Neural progenitor cell (in vitro differentiated cells): ENCODE data around the gene LDLRAD4. TPM values are rescaled to one million over a fixed set of nuclear protein-coding genes. Genes with fewer than 3 reads are reported as not detected.

Source experiments
- DNase-seq: peaks from one replicate; pipeline ENCODE4 v3.0.0-alpha.2; 2016; ENCODE audit warnings: low spot score
- H2AFZ ChIP-seq: fragments of 200-600 bp; sonication (generic); replicated peaks from 2 replicates; pipeline ENCODE4 v1.6.1; 2016; ENCODE audit warnings: antibody characterized with exemption
- H3F3A ChIP-seq: fragments of 200-600 bp; sonication (generic); 2 replicates; pipeline ENCODE4 v1.6.1; 2016; ENCODE audit warnings: antibody characterized with exemption, low read depth
- H3K27ac ChIP-seq: fragments of 200-600 bp; sonication (generic); 2 replicates; pipeline ENCODE4 v1.5.1; 2016; ENCODE audit warnings: mild to moderate bottlenecking
- H3K27me3 ChIP-seq: fragments of 200-600 bp; sonication (generic); 2 replicates; pipeline ENCODE4 v1.6.1; 2016; ENCODE audit warnings: mild to moderate bottlenecking, moderate library complexity
- H3K36me3 ChIP-seq: fragments of 200-600 bp; sonication (generic); 2 replicates; pipeline ENCODE4 v1.5.1; 2016
- H3K4me1 ChIP-seq: fragments of 200-600 bp; sonication (generic); 2 replicates; pipeline ENCODE4 v1.6.1; 2016; ENCODE audit warnings: mixed run types
- H3K4me2 ChIP-seq: fragments of 200-600 bp; sonication (generic); 2 replicates; pipeline ENCODE4 v1.6.1; 2016
- H3K4me3 ChIP-seq: fragments of 200-600 bp; sonication (generic); 2 replicates; pipeline ENCODE4 v1.5.1; 2016
- H3K79me2 ChIP-seq: fragments of 200-600 bp; sonication (generic); 2 replicates; pipeline ENCODE4 v1.6.1; 2016; ENCODE audit warnings: low read depth
- H3K9ac ChIP-seq: fragments of 200-600 bp; sonication (generic); 2 replicates; pipeline ENCODE4 v1.6.1; 2016
- H3K9me3 ChIP-seq: fragments of 200-600 bp; sonication (generic); 2 replicates; pipeline ENCODE4 v1.5.1; 2016; ENCODE audit warnings: low read depth
- H4K20me1 ChIP-seq: fragments of 200-600 bp; sonication (generic); 2 replicates; pipeline ENCODE4 v1.6.1; 2016; ENCODE audit warnings: low read depth
- H3K27ac Mint-ChIP-seq: 3 replicates; pipeline ENCODE4 v1.8.0; 2021; ENCODE audit warnings: mixed read lengths
- H3K27me3 Mint-ChIP-seq: 2 replicates; pipeline ENCODE4 v1.8.0; 2022; ENCODE audit warnings: low read depth, mild to moderate bottlenecking, inconsistent platforms, moderate library complexity, mixed read lengths; ENCODE audit not compliant: insufficient read depth
- H3K36me3 Mint-ChIP-seq: 3 replicates; pipeline ENCODE4 v1.8.0; 2021; ENCODE audit warnings: mixed read lengths
- H3K4me1 Mint-ChIP-seq: 3 replicates; pipeline ENCODE4 v1.8.0; 2021; ENCODE audit warnings: mixed read lengths
- H3K4me3 Mint-ChIP-seq: 3 replicates; pipeline ENCODE4 v1.8.0; 2021; ENCODE audit warnings: mild to moderate bottlenecking, moderate library complexity, mixed read lengths
- H3K9me3 Mint-ChIP-seq: 3 replicates; pipeline ENCODE4 v1.8.0; 2020; ENCODE audit warnings: mixed read lengths
- EZH2 ChIP-seq: fragments of 200-600 bp; sonication (generic); IDR thresholded peaks from 2 replicates; pipeline ENCODE4 v1.6.1; 2017; ENCODE audit warnings: antibody characterized with exemption, mild to moderate bottlenecking, moderate library complexity
- EZH2phosphoT487 ChIP-seq: fragments of 200-600 bp; sonication (generic); IDR thresholded peaks from 2 replicates; pipeline ENCODE4 v1.6.1; 2017; ENCODE audit warnings: antibody characterized with exemption
- total RNA-seq: library from RNA; depleted of rRNA; stranded (reverse); fragments of >200 nt; gene quantifications from 2 replicates; pipeline ENCODE4 v1.2.3, GENCODE V29; 2015; ENCODE audit warnings: low replicate concordance
- TF ChIP-seq, protein P1 (sequence below): fragments of 200-600 bp; sonication (generic); IDR thresholded peaks from 2 replicates; pipeline ENCODE4 v1.5.1; 2017; ENCODE audit warnings: antibody characterized with exemption, mild to moderate bottlenecking

Gene LDLRAD4
- total RNA-seq, 1 donor from 2014 or later: 0.65 TPM

DNA sequence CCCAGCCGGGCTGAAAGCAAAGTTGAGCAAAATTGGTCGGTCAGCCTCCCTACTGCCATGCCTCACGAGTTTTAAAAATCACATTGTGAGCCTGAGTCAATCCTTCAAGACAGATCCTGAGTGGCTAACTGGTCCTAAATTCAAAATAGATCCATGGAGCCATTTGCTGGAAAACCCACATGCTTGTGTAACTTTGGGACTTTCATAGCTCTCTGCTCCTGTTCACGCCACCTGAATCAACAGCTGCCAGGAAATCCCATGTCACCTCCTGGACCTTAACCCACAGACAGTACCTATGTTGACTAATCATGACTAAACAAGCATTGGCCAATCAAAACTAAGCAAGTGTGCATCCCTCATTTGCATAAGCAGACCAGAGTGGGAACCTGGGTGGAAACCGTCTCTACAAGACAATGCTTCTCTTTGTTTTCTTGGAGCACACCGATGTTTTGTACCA, 42.8 kb upstream of the LDLRAD4 start:
- H3K4me3 Mint-ChIP-seq: no peak overlapping the region
- Histone ChIP-seq H3K9me3 (no peaks in the 10 kb centered on the region), H3K27me3 (no peaks in the 10 kb centered on the region), H3K4me1 (no peaks in the 10 kb centered on the region), H3K9ac (no peak overlapping the region), H3F3A (no peaks in the 10 kb centered on the region), H3K27ac (no peak overlapping the region), H3K79me2 (no peaks in the 10 kb centered on the region), H4K20me1 (no peaks in the 10 kb centered on the region), H3K4me2 (no peak overlapping the region), H3K36me3 (no peaks in the 10 kb centered on the region), H3K4me3 (no peak overlapping the region), H2AFZ (no peak overlapping the region)
- peaks cover 5% of the 10 kb centered on the region for H3K27me3 Mint-ChIP-seq
- no peaks in the 10 kb centered on the region for H3K4me1 Mint-ChIP-seq
- TF ChIP-seq EZH2phosphoT487 (no peak), EZH2 (no peak)
- TF ChIP-seq, protein P1, sequence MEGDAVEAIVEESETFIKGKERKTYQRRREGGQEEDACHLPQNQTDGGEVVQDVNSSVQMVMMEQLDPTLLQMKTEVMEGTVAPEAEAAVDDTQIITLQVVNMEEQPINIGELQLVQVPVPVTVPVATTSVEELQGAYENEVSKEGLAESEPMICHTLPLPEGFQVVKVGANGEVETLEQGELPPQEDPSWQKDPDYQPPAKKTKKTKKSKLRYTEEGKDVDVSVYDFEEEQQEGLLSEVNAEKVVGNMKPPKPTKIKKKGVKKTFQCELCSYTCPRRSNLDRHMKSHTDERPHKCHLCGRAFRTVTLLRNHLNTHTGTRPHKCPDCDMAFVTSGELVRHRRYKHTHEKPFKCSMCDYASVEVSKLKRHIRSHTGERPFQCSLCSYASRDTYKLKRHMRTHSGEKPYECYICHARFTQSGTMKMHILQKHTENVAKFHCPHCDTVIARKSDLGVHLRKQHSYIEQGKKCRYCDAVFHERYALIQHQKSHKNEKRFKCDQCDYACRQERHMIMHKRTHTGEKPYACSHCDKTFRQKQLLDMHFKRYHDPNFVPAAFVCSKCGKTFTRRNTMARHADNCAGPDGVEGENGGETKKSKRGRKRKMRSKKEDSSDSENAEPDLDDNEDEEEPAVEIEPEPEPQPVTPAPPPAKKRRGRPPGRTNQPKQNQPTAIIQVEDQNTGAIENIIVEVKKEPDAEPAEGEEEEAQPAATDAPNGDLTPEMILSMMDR: no peak
- H3K9me3 Mint-ChIP-seq: no peaks in the 10 kb centered on the region
- DNase-seq: no peak
- no peaks in the 10 kb centered on the region for H3K36me3 Mint-ChIP-seq
- no peak overlapping the region for H3K27ac Mint-ChIP-seq

DNA sequence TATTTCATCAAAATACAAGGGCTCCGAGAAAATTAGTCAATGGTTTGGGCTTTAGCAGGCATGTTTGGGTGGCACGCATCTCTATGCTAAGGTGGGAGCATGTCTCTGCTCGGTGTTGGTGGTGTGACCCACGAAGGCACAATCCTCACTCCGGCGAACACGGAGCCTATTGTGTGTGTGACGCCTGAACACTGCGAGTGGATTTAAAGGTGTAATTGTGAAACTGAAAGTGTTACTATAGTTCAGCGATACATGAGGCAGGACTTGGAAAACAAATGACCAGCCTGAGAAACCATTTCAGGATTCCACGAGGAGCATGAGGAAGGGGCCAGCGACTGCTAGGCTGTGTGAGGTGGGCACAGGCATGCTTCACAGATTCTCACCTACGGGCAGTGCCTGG, 41.7 kb upstream of the LDLRAD4 start:
- no peak overlapping the region for H3K4me3 ChIP-seq
- H3K4me1 ChIP-seq: no peaks in the 10 kb centered on the region
- H3K9me3 ChIP-seq: no peaks in the 10 kb centered on the region
- no peak for DNase-seq
- H3K4me2 ChIP-seq: no peak overlapping the region
- no peak overlapping the region for H3K27ac ChIP-seq
- no peaks in the 10 kb centered on the region for H3K36me3 Mint-ChIP-seq
- no peaks in the 10 kb centered on the region for H4K20me1 ChIP-seq
- H3K27ac Mint-ChIP-seq: no peak overlapping the region
- H3K9ac ChIP-seq: no peak overlapping the region
- no peak overlapping the region for H3K4me3 Mint-ChIP-seq
- H3K27me3 Mint-ChIP-seq: peaks cover 5% of the 10 kb centered on the region
- no peaks in the 10 kb centered on the region for H3K9me3 Mint-ChIP-seq
- no peaks in the 10 kb centered on the region for H3K4me1 Mint-ChIP-seq
- TF ChIP-seq EZH2 (no peak), EZH2phosphoT487 (no peak)
- TF ChIP-seq, protein P1: no peak
- no peak overlapping the region for H2AFZ ChIP-seq
- H3K36me3 ChIP-seq: no peaks in the 10 kb centered on the region
- no peaks in the 10 kb centered on the region for H3K79me2 ChIP-seq
- H3F3A ChIP-seq: no peaks in the 10 kb centered on the region
- no peaks in the 10 kb centered on the region for H3K27me3 ChIP-seq

DNA sequence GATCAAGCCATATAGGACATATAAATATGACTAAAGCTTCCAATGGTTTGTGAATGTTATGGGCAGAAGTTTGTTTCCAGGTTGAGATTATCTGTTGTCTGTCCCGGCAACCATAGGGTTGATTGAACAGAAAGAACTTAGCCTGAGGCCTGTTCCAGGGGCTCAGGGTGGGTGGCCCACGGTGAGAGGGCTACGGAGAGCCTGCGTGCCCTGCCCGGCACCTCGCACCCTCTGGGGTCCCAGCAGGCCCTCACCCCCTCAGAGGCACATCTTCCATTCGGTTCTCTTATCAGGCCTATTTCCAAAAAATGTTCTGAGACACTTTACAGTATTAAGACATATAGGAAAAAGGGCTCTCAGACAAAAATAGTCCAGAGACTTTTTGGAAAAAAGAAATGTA, 40.4 kb upstream of the LDLRAD4 start:
- Histone ChIP-seq H2AFZ (no peak overlapping the region), H3K4me1 (no peaks in the 10 kb centered on the region), H3K27me3 (no peaks in the 10 kb centered on the region), H3K9me3 (no peaks in the 10 kb centered on the region), H4K20me1 (no peaks in the 10 kb centered on the region), H3K9ac (no peak overlapping the region), H3K4me3 (no peak overlapping the region), H3K79me2 (no peaks in the 10 kb centered on the region), H3K36me3 (no peaks in the 10 kb centered on the region), H3F3A (no peaks in the 10 kb centered on the region), H3K27ac (no peak overlapping the region), H3K4me2 (no peak overlapping the region)
- DNase-seq: no peak
- Mint-ChIP-seq H3K27me3 (peaks cover 5% of the 10 kb centered on the region), H3K4me1 (no peaks in the 10 kb centered on the region), H3K36me3 (no peaks in the 10 kb centered on the region), H3K9me3 (no peaks in the 10 kb centered on the region), H3K27ac (no peak overlapping the region), H3K4me3 (no peak overlapping the region)
- TF ChIP-seq EZH2phosphoT487: no peak
- TF ChIP-seq, protein P1: no peak
- TF ChIP-seq EZH2: no peak
